ENCODE results near the gene CCDC68.

CCDC68 gene

DNA sequence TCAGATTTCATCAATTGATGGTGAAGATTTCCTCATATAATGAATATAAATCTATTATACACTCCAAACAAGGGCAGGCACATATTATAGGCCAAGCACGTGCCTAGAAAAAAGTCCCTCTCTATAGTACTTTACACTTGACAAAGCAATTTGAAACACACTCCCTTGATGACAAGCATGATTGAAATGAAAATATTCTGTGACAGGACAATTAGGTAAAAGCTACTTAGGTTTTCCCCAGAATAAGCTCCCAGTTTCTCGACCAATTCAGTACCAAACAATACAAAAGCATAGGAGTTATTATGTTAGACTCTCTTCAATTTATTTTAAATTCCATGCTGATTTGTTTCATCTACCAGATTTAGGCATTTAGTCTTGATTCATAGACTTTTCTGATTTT, 47.7 kb downstream of the CCDC68 start:
- Histone ChIP-seq H3K4me3 (ENCODE audit: low read depth, low read length) (no peak overlapping the region), H3K36me3 (ENCODE audit: control insufficient read depth, insufficient read depth, low read length) (no peaks in the 10 kb centered on the region)

DNA sequence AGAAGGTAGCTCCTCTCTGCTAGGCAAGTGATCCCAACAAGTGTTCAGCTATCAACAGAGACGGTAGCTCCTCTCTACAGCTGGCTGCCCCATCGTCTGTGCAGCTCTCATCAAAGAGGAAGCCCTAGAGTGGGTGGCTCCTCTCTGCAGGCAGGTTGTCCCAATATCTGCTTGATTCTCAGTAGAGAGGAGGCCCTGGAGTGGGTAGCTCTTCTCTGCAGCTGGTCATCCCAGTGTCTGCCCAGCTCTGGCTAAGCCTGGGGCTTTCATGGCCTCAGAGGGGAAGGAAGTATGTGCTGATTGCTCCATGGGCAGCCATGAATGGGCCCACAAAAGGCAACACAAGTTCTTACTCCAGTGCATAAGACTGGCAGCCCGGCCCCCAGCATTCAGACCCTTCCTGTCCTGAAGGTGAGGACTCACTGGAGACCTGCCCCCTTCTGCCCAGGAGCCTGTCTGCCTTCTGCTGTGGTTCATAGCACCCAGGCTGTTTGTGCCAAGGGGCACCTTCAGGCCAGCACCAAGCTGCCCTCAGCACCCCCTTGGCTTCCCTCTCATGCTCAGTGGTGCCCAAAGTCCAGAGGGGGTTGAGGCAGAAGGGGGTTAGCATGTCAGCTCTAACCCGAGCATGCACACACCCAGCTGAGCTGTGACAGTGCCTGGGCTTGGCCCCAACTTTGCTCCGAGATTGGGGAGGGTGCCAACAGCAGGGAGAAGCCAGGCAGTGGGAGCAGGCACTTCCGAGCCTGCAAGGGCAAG, 48.9 kb downstream of the CCDC68 start:
- Histone ChIP-seq H3K9me3 (ENCODE audit: control insufficient read depth, insufficient read depth, low read length) (no peaks in the 10 kb centered on the region), H3K4me1 (ENCODE audit: control insufficient read depth, insufficient read depth, low read length) (no peaks in the 10 kb centered on the region), H3K9ac (ENCODE audit: low read depth, low read length) (no peak overlapping the region), H3K4me3 (ENCODE audit: low read depth, low read length) (no peak overlapping the region), H3K27me3 (ENCODE audit: control insufficient read depth, insufficient read depth, low read length) (no peaks in the 10 kb centered on the region), H3K36me3 (ENCODE audit: control insufficient read depth, insufficient read depth, low read length) (no peaks in the 10 kb centered on the region)

More for the DNA sequence above, 47.7 kb downstream of the CCDC68 start:
- H3K4me1 ChIP-seq (ENCODE audit: control insufficient read depth, insufficient read depth, low read length) = no peaks in the 10 kb centered on the region
- H3K9ac ChIP-seq (ENCODE audit: low read depth, low read length) = no peak overlapping the region
- H3K27me3 ChIP-seq (ENCODE audit: control insufficient read depth, insufficient read depth, low read length) = no peaks in the 10 kb centered on the region
- H3K9me3 ChIP-seq (ENCODE audit: control insufficient read depth, insufficient read depth, low read length) = no peaks in the 10 kb centered on the region

DNA sequence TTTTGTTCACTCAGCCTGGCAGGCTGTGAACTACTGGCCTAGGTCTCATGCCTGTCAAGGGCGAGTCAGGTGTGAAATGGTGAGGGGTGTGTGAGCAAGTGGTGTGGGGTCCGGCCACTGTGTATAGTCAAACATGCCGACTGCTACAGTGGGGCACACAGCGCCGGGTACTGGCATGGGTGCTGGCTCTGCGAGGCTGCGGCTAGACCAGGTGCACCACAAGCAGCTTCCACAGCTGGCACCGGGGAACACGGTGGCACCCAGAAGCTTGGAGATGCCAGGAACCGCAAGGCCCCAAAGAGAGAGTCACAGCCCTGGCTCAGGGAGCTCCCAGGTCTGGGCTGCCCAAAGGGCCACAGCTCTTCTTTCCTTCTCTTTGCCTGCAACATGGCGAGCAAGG, 49.7 kb downstream of the CCDC68 start:
- Histone ChIP-seq H3K9ac (ENCODE audit: low read depth, low read length) (no peak overlapping the region), H3K4me1 (ENCODE audit: control insufficient read depth, insufficient read depth, low read length) (no peaks in the 10 kb centered on the region), H3K36me3 (ENCODE audit: control insufficient read depth, insufficient read depth, low read length) (no peaks in the 10 kb centered on the region), H3K9me3 (ENCODE audit: control insufficient read depth, insufficient read depth, low read length) (no peaks in the 10 kb centered on the region), H3K4me3 (ENCODE audit: low read depth, low read length) (no peak overlapping the region), H3K27me3 (ENCODE audit: control insufficient read depth, insufficient read depth, low read length) (no peaks in the 10 kb centered on the region)

DNA sequence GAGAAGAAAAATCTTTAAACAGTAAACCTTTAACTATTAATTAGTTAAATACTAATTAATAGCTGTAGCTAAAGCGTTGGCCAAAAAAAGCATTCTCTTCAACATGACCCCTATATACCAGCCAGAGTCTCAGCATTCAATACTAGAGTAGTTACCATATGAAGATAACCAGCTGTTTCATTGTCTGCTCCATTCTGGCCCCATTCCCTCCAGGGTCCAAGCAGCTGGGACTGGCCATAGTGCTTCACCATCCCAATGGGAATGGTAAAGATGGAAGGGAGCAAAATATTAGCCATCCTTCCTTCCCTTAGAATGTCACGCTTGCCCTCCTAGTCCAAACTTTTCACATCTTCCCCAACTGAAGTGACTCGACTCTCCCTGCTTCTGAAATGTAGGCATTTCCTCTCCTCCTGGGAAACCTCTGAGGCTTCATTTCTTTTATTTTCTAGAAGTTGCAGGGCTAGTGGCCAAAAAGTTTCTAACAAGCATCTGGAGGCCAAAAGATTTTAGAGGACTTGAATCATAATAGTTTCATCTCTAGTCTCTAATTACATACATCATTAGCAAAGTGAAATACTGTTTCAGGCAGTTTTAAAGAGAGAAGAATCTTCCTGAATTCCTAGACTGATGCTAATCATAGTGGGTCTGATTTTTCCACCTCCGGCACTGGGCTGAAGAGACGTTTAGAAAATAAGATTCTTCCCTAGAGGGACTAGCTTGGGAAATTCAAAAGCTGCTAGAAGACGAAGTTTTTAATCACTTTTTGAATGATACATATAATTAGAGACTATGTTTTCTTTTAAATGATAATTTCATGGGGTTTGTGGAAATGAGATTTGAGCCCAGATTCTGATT, 52.7 kb downstream of the CCDC68 start:
- Histone ChIP-seq H3K9ac (ENCODE audit: low read depth, low read length) (no peak overlapping the region), H3K36me3 (ENCODE audit: control insufficient read depth, insufficient read depth, low read length) (no peaks in the 10 kb centered on the region), H3K4me3 (ENCODE audit: low read depth, low read length) (no peak overlapping the region), H3K27me3 (ENCODE audit: control insufficient read depth, insufficient read depth, low read length) (no peaks in the 10 kb centered on the region), H3K9me3 (ENCODE audit: control insufficient read depth, insufficient read depth, low read length) (no peaks in the 10 kb centered on the region), H3K4me1 (ENCODE audit: control insufficient read depth, insufficient read depth, low read length) (peaks cover 3% of the 10 kb centered on the region)

DNA sequence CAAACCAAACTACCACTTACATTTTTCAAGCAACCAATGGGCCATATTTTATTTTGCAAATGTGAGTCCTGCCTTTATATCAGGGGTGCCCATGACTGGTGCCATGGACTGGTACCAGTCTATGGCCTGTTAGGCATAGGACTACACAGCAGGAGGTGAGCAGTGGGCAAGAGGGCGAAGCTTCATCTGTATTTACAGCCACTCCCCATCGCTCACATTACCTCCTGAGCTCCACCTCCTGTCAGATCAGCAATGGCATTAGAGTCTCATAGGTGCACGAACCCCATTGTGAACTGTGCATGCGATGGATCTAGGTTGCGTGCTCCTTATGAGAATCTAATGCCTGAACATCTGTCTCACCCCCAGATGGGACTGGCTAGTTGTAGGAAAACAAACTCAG, 53.6 kb downstream of the CCDC68 start:
- Histone ChIP-seq H3K4me1 (ENCODE audit: control insufficient read depth, insufficient read depth, low read length) (peaks cover 3% of the 10 kb centered on the region), H3K27me3 (ENCODE audit: control insufficient read depth, insufficient read depth, low read length) (no peaks in the 10 kb centered on the region)

DNA sequence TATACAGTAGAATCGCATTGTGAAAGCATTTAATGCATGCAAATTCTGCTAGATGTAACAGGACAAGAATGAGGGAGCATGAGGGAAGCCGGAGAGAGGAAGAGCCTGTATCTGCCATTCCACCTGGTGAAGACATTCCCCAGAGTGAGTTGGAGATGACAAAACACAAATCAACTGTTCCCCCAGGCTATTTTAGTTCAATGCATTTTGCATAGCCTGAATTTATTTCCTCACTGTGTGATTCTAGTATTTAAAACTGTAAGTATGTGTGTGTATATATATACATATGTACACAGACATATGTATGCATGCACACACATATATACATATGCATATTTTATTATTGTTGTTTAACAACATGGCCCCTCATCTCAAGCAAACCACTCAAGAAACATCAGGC, 54.7 kb downstream of the CCDC68 start:
- H3K27me3 ChIP-seq (ENCODE audit: control insufficient read depth, insufficient read depth, low read length) = no peaks in the 10 kb centered on the region
- H3K36me3 ChIP-seq (ENCODE audit: control insufficient read depth, insufficient read depth, low read length) = no peaks in the 10 kb centered on the region
- no peak overlapping the region for H3K9ac ChIP-seq (ENCODE audit: low read depth, low read length)
- H3K4me3 ChIP-seq (ENCODE audit: low read depth, low read length) = no peak overlapping the region
- H3K9me3 ChIP-seq (ENCODE audit: control insufficient read depth, insufficient read depth, low read length) = no peaks in the 10 kb centered on the region
- peaks cover 3% of the 10 kb centered on the region for H3K4me1 ChIP-seq (ENCODE audit: control insufficient read depth, insufficient read depth, low read length)

More for the DNA sequence above, 53.6 kb downstream of the CCDC68 start:
- no peaks in the 10 kb centered on the region for H3K36me3 ChIP-seq (ENCODE audit: control insufficient read depth, insufficient read depth, low read length)
- H3K4me3 ChIP-seq (ENCODE audit: low read depth, low read length) = no peak overlapping the region
- no peaks in the 10 kb centered on the region for H3K9me3 ChIP-seq (ENCODE audit: control insufficient read depth, insufficient read depth, low read length)
- no peak overlapping the region for H3K9ac ChIP-seq (ENCODE audit: low read depth, low read length)

DNA sequence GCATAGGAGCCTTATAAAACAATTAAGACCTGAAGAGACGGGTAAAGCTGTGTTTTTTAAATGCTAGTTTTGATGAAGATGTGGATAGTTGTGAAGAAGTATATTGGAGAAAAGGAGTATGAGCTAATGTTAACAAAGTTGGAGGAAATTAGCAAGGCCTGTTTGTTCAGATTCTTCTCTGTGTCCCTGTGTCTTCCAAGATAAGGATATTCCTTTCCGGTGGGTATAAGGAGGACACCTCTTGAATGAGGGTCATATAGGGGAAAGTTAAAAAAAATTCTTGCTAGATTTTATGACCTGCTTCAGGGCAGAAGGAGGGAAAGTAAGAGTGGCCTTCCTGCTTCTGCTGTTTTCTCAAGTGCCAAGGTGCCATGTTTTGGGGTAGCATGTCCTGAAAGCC, 59.0 kb downstream of the CCDC68 start:
- no peaks in the 10 kb centered on the region for H3K27me3 ChIP-seq (ENCODE audit: control insufficient read depth, insufficient read depth, low read length)
- no peak overlapping the region for H3K4me3 ChIP-seq (ENCODE audit: low read depth, low read length)
- no peaks in the 10 kb centered on the region for H3K9me3 ChIP-seq (ENCODE audit: control insufficient read depth, insufficient read depth, low read length)
- H3K4me1 ChIP-seq (ENCODE audit: control insufficient read depth, insufficient read depth, low read length) = peaks cover 3% of the 10 kb centered on the region
- no peaks in the 10 kb centered on the region for H3K36me3 ChIP-seq (ENCODE audit: control insufficient read depth, insufficient read depth, low read length)
- no peak overlapping the region for H3K9ac ChIP-seq (ENCODE audit: low read depth, low read length)

DNA sequence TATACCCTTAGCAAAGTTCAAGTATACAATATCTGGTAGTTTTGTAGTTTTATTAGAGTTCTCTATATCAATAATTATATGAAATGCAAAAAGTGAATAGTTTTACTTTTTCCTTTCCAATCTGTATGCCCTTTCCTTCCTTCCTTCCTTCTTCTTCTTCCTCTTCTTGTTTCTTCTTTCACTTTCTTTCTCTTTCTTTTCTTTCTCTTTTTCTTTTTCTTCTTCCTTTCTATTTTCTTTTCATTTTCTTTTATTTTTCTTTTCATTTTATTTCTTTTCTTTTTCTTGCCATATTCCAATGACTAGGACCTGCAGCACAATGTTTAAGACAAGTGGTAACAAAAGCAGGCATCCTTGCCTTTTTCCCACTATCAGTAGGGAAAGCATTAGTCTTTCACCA, 59.8 kb downstream of the CCDC68 start:
- no peak overlapping the region for H3K4me3 ChIP-seq (ENCODE audit: low read depth, low read length)
- no peaks in the 10 kb centered on the region for H3K9me3 ChIP-seq (ENCODE audit: control insufficient read depth, insufficient read depth, low read length)
- no peaks in the 10 kb centered on the region for H3K27me3 ChIP-seq (ENCODE audit: control insufficient read depth, insufficient read depth, low read length)
- H3K4me1 ChIP-seq (ENCODE audit: control insufficient read depth, insufficient read depth, low read length) = peaks cover 3% of the 10 kb centered on the region
- no peaks in the 10 kb centered on the region for H3K36me3 ChIP-seq (ENCODE audit: control insufficient read depth, insufficient read depth, low read length)
- no peak overlapping the region for H3K9ac ChIP-seq (ENCODE audit: low read depth, low read length)

DNA sequence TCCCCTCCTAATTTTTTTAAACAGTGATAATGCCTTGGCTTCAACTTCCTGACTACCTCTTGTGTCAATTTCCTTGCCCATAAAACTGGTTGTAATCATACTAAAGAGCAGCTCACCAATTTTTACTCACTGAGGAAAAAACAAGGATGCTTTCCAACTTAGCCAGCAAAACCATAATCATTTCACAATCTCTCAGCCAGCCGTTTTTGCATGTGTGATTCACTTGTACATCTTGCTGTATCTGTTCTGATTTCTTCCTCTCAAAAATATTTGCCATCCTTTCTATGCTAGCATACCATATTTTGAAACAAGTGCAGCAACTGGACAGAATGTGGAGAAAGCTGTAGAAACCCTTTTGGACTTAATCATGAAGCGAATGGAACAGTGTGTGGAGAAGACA, 70.3 kb downstream of the CCDC68 start:
- no peak overlapping the region for H3K4me3 ChIP-seq (ENCODE audit: low read depth, low read length)
- H3K9me3 ChIP-seq (ENCODE audit: control insufficient read depth, insufficient read depth, low read length) = no peaks in the 10 kb centered on the region
- no peaks in the 10 kb centered on the region for H3K36me3 ChIP-seq (ENCODE audit: control insufficient read depth, insufficient read depth, low read length)
- no peak overlapping the region for H3K9ac ChIP-seq (ENCODE audit: low read depth, low read length)
- H3K4me1 ChIP-seq (ENCODE audit: control insufficient read depth, insufficient read depth, low read length) = no peaks in the 10 kb centered on the region
- no peaks in the 10 kb centered on the region for H3K27me3 ChIP-seq (ENCODE audit: control insufficient read depth, insufficient read depth, low read length)

DNA sequence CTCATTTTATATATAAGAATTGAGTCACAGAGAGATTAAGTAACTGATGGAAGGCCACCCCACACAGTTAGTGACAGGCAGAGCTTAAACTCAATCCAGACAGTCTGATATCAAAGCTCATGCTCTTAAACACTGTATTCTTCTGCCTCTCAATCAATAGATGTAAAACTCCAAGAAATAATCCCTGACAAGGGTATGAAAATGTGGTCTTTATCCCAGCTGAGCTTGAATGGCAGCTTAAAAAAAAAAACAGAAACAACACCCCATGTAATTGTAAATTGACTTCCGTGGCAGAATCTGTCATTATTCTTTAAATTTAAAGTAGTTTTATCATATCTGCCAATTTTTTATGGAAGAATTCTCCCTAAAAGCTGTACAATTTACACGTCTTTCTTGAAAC, 70.9 kb downstream of the CCDC68 start:
- H3K9me3 ChIP-seq (ENCODE audit: control insufficient read depth, insufficient read depth, low read length) = no peaks in the 10 kb centered on the region

DNA sequence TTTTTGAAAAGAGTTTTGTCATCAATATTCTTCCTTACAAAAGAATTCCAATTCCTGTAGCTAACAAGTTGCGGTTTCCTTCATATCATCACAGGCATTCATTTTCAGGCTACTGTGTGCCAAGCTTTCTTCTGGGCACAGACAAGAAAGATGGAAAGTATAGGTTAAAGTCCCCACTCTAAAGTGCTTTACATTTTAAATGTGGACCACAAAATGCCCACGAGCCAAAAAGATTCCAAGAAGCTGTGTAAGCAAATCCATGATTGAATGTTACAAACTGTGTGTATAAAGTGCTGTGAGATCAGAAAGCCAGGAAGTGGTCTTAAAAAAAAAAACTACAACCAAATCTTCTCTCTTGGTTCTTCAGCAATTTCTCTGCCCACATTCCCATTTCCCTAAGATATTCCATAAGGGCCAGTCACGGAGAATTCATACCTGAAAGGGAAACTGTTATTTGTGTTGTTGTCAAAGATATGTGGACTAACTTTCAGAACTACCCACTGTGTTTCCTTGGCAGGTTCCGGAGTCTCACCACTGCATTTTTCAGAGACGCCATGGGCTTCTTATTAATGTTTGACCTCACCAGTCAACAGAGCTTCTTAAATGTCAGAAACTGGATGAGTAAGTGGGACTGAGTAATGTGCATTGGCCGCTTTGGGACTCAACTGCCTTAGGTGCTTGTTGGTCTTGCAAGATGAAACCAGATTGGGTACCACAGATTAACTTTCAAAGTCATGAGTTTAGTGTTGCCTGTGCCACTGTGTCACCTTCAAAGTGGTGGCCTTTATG, 75.3 kb downstream of the CCDC68 start:
- Histone ChIP-seq H3K9me3 (ENCODE audit: control insufficient read depth, insufficient read depth, low read length) (no peaks in the 10 kb centered on the region), H3K36me3 (ENCODE audit: control insufficient read depth, insufficient read depth, low read length) (no peaks in the 10 kb centered on the region), H3K9ac (ENCODE audit: low read depth, low read length) (no peak overlapping the region), H3K4me3 (ENCODE audit: low read depth, low read length) (no peak overlapping the region), H3K27me3 (ENCODE audit: control insufficient read depth, insufficient read depth, low read length) (no peaks in the 10 kb centered on the region), H3K4me1 (ENCODE audit: control insufficient read depth, insufficient read depth, low read length) (no peaks in the 10 kb centered on the region)

More for the DNA sequence above, 70.9 kb downstream of the CCDC68 start:
- H3K4me1 ChIP-seq (ENCODE audit: control insufficient read depth, insufficient read depth, low read length) = no peaks in the 10 kb centered on the region
- H3K4me3 ChIP-seq (ENCODE audit: low read depth, low read length) = no peak overlapping the region
- no peaks in the 10 kb centered on the region for H3K27me3 ChIP-seq (ENCODE audit: control insufficient read depth, insufficient read depth, low read length)
- no peaks in the 10 kb centered on the region for H3K36me3 ChIP-seq (ENCODE audit: control insufficient read depth, insufficient read depth, low read length)
- no peak overlapping the region for H3K9ac ChIP-seq (ENCODE audit: low read depth, low read length)

All from iPS-15b (cell line).